HepG2 (cell line): ENCODE measurements around the gene AKAP8L. TPM values are rescaled to one million over a fixed set of nuclear protein-coding genes. Genes with fewer than 3 reads are reported as not detected.

Experiments
- KDM5B ChIP-seq: sonication (generic); formaldehyde crosslinking; IDR thresholded peaks from 2 replicates; pipeline ENCODE4 v1.4.0; 2020; ENCODE audit warnings: missing genetic modification reagents, mild to moderate bottlenecking, borderline replicate concordance
- KLF6 ChIP-seq: IDR thresholded peaks from 2 replicates; pipeline ENCODE4 v1.8.0; 2016; ENCODE audit warnings: missing biosample characterization, missing genetic modification reagents
- LCORL ChIP-seq, 2 experiments: fragments of 450-650 bp in 1 of 2; sonication (generic) in 1 of 2; formaldehyde crosslinking in 1 of 2; IDR thresholded peaks; 2 replicates each; pipeline versions ENCODE4 v1.5.0 to v1.6.1; 2017 to 2020; ENCODE audit warnings: antibody characterized with exemption in 1 of 2, missing genetic modification reagents in 1 of 2
- MATR3 ChIP-seq: sonication (generic); formaldehyde crosslinking; IDR thresholded peaks from 2 replicates; pipeline ENCODE4 v1.4.0; 2020; ENCODE audit warnings: missing genetic modification reagents
- MIXL1 ChIP-seq: IDR thresholded peaks from 2 replicates; pipeline ENCODE4 v1.6.1; 2016
- MYC ChIP-seq: sonication (generic); formaldehyde crosslinking; IDR thresholded peaks from 2 replicates; pipeline ENCODE4 v1.9.0; 2021; ENCODE audit warnings: missing genetic modification reagents, borderline replicate concordance
- NFE2L2 ChIP-seq: fragments of 150-350 bp; IDR thresholded peaks from 2 replicates; pipeline ENCODE4 v1.6.1; 2014; ENCODE audit warnings: low read length
- PRMT3 ChIP-seq: sonication (generic); formaldehyde crosslinking; IDR thresholded peaks from 2 replicates; pipeline ENCODE4 v1.8.1; 2022; ENCODE audit warnings: low read depth, mild to moderate bottlenecking, moderate library complexity, missing genetic modification reagents, borderline replicate concordance
- REPIN1 ChIP-seq: sonication (generic); formaldehyde crosslinking; IDR thresholded peaks from 2 replicates; pipeline ENCODE4 v1.8.0; 2022; ENCODE audit warnings: missing genetic modification reagents, low read depth, mild to moderate bottlenecking, borderline replicate concordance
- SP1 ChIP-seq, 2 experiments: fragments of 450-650 bp in 1 of 2; sonication (generic) in 1 of 2; formaldehyde crosslinking in 1 of 2; IDR thresholded peaks; 2 replicates each; pipeline versions ENCODE4 v1.4.0 to v1.6.1; 2016 to 2020; ENCODE audit warnings: missing genetic modification reagents in 1 of 2
- ZBTB3 ChIP-seq: sonication (generic); formaldehyde crosslinking; IDR thresholded peaks from 2 replicates; pipeline ENCODE4 v1.4.0; 2020; ENCODE audit warnings: low read depth, mild to moderate bottlenecking, moderate library complexity, missing genetic modification reagents, borderline replicate concordance
- ZFP36L1 ChIP-seq: sonication (generic); formaldehyde crosslinking; IDR thresholded peaks from 2 replicates; pipeline ENCODE4 v1.8.0; 2022; ENCODE audit warnings: mild to moderate bottlenecking, missing genetic modification reagents, moderate library complexity
- ZNF331 ChIP-seq: sonication (generic); formaldehyde crosslinking; IDR thresholded peaks from 2 replicates; pipeline ENCODE4 v1.4.0; 2020; ENCODE audit warnings: missing genetic modification reagents
- ZNF83 ChIP-seq: sonication (generic); formaldehyde crosslinking; IDR thresholded peaks from 2 replicates; pipeline ENCODE4 v1.4.0; 2020; ENCODE audit warnings: missing genetic modification reagents, mild to moderate bottlenecking, borderline replicate concordance
- polyA plus RNA-seq, 8 experiments: library from polyadenylated mRNA; depleted of rRNA in 3 of 8; stranded (reverse) in 7 of 8; unstranded in 1 of 8; fragments of >200 nt; fragmentation: Illumina TruSeq in 4 of 8; extraction: Trizol in 4 of 8; gene quantifications; 2 replicates each; pipeline versions ENCODE4 v1.2.1 to v1.2.3, GENCODE V29; 2011 to 2016; ENCODE audit warnings: low read depth in 4 of 8, missing spikeins in 1 of 8, mixed read lengths in 1 of 8; ENCODE audit not compliant: insufficient read depth in 1 of 8
- total RNA-seq, 5 experiments: library from RNA; depleted of rRNA; stranded (reverse); fragments of >200 nt; fragmentation: Illumina TruSeq; extraction: Trizol; gene quantifications; 2 replicates each; pipeline ENCODE4 v1.2.3, GENCODE V29; 2016; ENCODE audit warnings: low read depth in 1 of 5
- TF ChIP-seq, protein P1 (sequence below): IDR thresholded peaks from 2 replicates; pipeline ENCODE4 v1.4.0; 2020; ENCODE audit warnings: mild to moderate bottlenecking, missing genetic modification reagents
- TF ChIP-seq, protein P2 (sequence below): sonication (generic); formaldehyde crosslinking; conservative IDR thresholded peaks from 2 replicates; pipeline ENCODE4 v1.5.0; 2020; ENCODE audit warnings: missing genetic modification reagents
- TF ChIP-seq, protein P3 (sequence below): IDR thresholded peaks from 2 replicates; pipeline ENCODE4 v1.6.1; 2016; ENCODE audit warnings: control low read depth
- TF ChIP-seq, protein P4 (sequence below): sonication (generic); formaldehyde crosslinking; conservative IDR thresholded peaks from 2 replicates; pipeline ENCODE4 v1.8.0; 2022; ENCODE audit warnings: missing genetic modification reagents

AKAP8L gene
- total and polyA plus RNA-seq, 2 of the 13 experiments (the other 11 are each of a cell fraction or from before 2014, with no cell fraction given), result 48.2 to 49.6 TPM

DNA sequence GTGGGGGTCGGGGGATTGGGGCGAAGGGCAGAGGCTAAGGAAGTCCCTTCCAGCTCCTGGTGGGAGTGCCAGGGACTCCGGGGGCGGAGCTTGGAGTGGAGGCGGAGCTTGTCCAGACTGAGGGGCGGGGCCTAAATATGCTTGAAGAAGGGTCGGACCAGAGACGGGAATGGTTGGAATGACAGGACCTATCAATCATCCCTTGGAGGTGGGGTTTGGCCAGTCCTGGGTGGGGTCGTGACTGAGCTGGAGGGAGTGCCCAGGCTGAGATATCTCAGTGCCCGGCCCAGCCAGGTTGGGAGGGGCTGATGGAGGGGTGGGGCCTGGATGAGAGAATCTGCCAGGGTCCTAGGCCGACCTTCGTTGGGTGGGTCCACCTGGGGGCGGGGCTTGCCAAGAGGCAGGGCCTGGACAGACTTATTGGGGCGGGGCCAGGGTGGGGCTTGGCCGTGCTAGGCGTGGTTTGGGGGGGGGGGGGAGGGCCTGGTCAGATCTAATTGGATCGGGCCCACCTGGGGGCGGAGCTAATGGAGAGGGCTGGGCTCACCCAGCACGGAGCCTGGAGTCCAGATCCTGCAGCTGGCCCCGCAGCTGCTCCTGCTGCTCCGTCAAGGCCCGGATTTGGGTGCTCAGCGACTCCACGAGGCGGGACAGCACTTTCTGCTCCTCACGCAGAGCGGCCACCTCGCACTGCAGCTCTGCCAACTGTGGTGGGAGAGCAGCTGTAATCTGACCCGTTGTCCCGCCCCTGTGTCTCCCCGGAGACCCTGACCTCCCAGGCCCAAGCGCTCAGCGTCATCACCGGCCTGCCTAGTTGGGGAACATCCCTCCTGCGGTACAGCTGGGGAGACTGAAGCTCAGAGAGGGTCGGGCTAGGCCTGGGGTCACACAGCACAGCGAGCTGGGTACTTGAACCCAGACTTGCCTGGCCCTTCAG lies 33.6 kb upstream of the AKAP8L start (continued):
- TF ChIP-seq LCORL (IDR thresholded peaks at IDR 0.05) (no peak), LCORL (CRISPR knock-in tag; IDR thresholded peaks at IDR 0.05) (no peak), KDM5B (no peak), ZBTB3 (CRISPR knock-in tag) (no peak), ZFP36L1 (CRISPR knock-in tag) (no peak), MATR3 (CRISPR knock-in tag) (no peak), SP1 (IDR thresholded peaks at IDR 0.05) (no peak), SP1 (CRISPR knock-in tag; IDR thresholded peaks at IDR 0.05) (peak; percentile 29; the same call in 1 of the 2 replicates), KLF6 (CRISPR knock-in tag) (no peak), REPIN1 (CRISPR knock-in tag) (no peak), MIXL1 (no peak), ZNF331 (no peak), MYC (CRISPR knock-in tag) (no peak), ZNF83 (no peak), NFE2L2 (no peak), PRMT3 (no peak)
- TF ChIP-seq, protein P1, sequence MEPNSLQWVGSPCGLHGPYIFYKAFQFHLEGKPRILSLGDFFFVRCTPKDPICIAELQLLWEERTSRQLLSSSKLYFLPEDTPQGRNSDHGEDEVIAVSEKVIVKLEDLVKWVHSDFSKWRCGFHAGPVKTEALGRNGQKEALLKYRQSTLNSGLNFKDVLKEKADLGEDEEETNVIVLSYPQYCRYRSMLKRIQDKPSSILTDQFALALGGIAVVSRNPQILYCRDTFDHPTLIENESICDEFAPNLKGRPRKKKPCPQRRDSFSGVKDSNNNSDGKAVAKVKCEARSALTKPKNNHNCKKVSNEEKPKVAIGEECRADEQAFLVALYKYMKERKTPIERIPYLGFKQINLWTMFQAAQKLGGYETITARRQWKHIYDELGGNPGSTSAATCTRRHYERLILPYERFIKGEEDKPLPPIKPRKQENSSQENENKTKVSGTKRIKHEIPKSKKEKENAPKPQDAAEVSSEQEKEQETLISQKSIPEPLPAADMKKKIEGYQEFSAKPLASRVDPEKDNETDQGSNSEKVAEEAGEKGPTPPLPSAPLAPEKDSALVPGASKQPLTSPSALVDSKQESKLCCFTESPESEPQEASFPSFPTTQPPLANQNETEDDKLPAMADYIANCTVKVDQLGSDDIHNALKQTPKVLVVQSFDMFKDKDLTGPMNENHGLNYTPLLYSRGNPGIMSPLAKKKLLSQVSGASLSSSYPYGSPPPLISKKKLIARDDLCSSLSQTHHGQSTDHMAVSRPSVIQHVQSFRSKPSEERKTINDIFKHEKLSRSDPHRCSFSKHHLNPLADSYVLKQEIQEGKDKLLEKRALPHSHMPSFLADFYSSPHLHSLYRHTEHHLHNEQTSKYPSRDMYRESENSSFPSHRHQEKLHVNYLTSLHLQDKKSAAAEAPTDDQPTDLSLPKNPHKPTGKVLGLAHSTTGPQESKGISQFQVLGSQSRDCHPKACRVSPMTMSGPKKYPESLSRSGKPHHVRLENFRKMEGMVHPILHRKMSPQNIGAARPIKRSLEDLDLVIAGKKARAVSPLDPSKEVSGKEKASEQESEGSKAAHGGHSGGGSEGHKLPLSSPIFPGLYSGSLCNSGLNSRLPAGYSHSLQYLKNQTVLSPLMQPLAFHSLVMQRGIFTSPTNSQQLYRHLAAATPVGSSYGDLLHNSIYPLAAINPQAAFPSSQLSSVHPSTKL (CRISPR knock-in tag), result no peak
- TF ChIP-seq, protein P2, sequence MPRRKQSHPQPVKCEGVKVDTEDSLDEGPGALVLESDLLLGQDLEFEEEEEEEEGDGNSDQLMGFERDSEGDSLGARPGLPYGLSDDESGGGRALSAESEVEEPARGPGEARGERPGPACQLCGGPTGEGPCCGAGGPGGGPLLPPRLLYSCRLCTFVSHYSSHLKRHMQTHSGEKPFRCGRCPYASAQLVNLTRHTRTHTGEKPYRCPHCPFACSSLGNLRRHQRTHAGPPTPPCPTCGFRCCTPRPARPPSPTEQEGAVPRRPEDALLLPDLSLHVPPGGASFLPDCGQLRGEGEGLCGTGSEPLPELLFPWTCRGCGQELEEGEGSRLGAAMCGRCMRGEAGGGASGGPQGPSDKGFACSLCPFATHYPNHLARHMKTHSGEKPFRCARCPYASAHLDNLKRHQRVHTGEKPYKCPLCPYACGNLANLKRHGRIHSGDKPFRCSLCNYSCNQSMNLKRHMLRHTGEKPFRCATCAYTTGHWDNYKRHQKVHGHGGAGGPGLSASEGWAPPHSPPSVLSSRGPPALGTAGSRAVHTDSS (CRISPR knock-in tag), result no peak
- TF ChIP-seq, protein P3, sequence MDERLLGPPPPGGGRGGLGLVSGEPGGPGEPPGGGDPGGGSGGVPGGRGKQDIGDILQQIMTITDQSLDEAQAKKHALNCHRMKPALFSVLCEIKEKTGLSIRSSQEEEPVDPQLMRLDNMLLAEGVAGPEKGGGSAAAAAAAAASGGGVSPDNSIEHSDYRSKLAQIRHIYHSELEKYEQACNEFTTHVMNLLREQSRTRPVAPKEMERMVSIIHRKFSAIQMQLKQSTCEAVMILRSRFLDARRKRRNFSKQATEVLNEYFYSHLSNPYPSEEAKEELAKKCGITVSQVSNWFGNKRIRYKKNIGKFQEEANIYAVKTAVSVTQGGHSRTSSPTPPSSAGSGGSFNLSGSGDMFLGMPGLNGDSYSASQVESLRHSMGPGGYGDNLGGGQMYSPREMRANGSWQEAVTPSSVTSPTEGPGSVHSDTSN (CRISPR knock-in tag), result peak; percentile 81
- TF ChIP-seq, protein P4, sequence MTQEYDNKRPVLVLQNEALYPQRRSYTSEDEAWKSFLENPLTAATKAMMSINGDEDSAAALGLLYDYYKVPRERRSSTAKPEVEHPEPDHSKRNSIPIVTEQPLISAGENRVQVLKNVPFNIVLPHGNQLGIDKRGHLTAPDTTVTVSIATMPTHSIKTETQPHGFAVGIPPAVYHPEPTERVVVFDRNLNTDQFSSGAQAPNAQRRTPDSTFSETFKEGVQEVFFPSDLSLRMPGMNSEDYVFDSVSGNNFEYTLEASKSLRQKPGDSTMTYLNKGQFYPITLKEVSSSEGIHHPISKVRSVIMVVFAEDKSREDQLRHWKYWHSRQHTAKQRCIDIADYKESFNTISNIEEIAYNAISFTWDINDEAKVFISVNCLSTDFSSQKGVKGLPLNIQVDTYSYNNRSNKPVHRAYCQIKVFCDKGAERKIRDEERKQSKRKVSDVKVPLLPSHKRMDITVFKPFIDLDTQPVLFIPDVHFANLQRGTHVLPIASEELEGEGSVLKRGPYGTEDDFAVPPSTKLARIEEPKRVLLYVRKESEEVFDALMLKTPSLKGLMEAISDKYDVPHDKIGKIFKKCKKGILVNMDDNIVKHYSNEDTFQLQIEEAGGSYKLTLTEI (CRISPR knock-in tag), result no peak
- TF ChIP-seq, all 625 proteins: peak for 15
